LNCAP (cell line): ENCODE measurements around the gene ASGR2.

Experiments
- TF ChIP-seq, protein P1 (sequence below): fragments of 450-650 bp; IDR thresholded peaks from 2 replicates; pipeline ENCODE4 v1.5.1; 2017; ENCODE audit warnings: mild to moderate bottlenecking

ASGR2 gene, protein sequence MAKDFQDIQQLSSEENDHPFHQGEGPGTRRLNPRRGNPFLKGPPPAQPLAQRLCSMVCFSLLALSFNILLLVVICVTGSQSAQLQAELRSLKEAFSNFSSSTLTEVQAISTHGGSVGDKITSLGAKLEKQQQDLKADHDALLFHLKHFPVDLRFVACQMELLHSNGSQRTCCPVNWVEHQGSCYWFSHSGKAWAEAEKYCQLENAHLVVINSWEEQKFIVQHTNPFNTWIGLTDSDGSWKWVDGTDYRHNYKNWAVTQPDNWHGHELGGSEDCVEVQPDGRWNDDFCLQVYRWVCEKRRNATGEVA

DNA sequence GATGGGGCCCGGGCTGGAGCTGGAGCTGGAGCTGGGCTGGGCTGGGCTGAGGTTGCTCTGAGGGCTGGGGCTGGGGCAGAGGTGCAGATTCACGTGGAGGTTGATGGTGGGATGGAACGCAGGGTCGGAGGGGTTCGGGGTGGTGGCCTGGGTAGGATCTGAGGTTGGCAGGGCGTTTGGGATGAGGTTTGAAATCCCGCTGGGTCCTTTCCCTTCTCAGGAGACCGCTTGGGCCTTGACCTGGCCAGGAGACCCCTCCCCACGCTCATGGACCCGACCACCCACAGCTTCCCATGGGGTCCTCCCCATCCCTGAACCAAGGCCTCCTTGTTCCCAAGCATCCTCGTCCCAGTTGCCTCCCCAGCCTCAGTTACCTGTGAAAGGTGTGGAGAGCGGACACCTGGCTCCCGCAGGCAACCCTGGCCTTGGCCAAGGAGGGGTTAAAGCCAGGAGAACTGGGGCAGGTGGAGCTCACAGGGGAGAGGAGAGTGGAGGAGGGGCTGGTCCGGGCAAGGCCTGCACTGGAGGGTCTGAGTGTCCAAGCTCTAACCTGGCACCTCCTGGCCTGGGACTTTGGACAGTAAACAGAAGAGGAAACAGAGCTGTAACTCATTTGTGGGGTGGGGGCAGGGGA is at the start of gene ASGR2:
Gene ASGR2 (minus strand): TSS at position 582 of the 634 bp plus-strand sequence. CDS start 582 bp downstream, outside the sequence.
- TF ChIP-seq, protein P1, sequence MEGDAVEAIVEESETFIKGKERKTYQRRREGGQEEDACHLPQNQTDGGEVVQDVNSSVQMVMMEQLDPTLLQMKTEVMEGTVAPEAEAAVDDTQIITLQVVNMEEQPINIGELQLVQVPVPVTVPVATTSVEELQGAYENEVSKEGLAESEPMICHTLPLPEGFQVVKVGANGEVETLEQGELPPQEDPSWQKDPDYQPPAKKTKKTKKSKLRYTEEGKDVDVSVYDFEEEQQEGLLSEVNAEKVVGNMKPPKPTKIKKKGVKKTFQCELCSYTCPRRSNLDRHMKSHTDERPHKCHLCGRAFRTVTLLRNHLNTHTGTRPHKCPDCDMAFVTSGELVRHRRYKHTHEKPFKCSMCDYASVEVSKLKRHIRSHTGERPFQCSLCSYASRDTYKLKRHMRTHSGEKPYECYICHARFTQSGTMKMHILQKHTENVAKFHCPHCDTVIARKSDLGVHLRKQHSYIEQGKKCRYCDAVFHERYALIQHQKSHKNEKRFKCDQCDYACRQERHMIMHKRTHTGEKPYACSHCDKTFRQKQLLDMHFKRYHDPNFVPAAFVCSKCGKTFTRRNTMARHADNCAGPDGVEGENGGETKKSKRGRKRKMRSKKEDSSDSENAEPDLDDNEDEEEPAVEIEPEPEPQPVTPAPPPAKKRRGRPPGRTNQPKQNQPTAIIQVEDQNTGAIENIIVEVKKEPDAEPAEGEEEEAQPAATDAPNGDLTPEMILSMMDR = no peak

DNA sequence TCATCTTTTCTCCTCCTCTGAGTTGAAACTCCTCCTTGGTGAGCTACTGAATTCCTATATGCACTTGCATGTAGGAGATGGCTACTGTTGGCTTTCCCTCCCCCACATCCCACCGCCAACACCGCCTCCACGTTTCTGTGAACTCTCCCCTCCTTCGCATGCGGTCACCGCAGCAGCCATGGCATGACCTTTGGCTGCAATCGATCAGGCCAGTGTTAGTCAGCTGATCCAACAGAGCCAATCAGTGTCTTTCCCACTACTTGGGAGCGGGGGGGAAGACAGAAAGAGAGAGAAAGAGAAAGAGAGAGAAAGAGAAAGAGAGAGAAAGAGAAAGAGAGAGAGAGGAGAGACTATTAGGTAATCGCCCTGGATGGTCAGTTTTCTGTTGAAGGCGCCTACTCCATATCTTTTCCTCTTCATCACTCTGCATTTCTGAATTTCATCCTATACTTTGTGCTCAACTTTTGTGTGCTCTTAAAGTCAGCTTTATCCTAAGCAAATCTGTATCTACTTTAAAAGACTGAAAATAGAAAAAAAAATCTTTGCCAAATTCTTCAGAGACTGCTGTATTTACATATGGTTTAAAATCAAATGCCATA is 41.8 kb upstream of the ASGR2 start:
- TF ChIP-seq, protein P1 = no peak

DNA sequence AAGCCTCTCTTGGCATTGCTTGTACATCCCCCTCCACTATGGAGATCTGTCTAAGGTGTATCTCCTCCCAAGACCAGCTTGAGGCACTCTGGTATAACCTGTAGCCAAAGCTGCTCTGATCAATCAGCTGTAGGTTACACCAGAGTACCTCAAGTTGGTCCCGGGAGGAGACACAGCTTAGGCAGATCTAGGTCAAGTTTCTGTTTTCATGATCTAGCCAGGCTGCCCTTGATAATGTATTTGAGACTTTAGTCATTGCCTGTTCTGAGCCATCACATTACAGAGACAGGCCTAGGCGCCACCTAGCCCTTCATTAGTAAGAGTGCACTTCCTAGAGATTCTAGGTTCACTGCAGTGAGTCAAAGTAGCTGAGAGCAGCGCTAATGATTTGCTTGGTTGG is 33.1 kb upstream of the ASGR2 start:
- TF ChIP-seq, protein P1 = no peak

DNA sequence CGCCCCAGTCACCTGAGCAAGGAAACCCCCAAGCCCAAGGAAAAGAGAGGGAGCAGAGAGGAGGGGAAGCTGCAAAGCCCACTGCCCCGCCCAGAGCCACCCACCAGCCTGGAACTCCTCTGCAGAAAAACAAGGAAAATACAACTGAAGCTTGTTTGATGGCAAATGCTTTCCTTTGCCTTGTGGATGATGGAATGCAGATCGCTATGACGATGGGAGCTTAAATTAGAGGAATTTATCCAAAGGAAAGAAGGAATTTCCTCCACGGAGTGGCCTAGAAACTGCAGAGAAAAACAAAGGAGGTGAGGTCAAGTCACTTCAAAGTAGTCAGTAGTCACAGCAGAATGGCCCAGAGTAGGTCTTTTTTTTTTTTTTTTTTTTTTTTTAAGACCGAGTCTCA is 31.5 kb upstream of the ASGR2 start:
- TF ChIP-seq, protein P1 = no peak

DNA sequence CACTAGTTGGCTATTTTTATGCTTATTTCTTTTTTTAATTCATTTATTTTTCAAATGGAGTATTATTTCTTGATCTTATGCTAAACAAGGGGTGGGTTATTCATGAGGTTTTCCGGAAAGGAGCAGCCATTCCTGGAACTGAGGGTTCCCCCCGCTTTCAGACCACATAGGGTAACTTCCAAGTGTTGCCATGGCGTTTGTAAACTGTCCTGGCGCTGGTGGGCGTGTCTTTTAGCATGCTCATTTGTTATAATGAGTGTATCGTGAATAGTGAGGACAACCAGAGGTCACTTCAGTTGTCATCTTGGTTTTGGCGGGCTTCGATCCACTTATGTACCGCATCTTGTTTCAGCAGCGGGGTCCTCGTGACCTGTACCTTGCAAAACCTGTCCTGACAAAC is 29.6 kb upstream of the ASGR2 start:
- TF ChIP-seq, protein P1 = no peak

DNA sequence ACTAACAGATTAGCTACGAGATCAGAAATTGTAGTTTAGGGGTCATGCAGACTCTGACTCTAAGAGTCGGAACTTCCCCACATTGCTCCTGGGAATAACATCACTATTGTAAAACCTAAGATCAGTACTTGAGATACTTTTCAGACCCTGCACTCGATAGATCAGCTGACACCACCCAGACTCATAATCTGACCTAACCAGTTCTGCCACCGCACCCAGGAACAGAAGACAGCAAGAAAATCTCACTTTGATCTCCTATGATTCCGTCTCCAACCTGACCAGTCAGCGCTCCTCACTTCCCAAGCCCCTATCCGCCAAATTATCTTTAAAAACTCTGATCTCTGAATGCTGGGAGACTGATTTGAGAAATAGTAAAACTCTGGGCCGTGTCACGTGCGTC is 27.2 kb upstream of the ASGR2 start:
- TF ChIP-seq, protein P1 = no peak

DNA sequence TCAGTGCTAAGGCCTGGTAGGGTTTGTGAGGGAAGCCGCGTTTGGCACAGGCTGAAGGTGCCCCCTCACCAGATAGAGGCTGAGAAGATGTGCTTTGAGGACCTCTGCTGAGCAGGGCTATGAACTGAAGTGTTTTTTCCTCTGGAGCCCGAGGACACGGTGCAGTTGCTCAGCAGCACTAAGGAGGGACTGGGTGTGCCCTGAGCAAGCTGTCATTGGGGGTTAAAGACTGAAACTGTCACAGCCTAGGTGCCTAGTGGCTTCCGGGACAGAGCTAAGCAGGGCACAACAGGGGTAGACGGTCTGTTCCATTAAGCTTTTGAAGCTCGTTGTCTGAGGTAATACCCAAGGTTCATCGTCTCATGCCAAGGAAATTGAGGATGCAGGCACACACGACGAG is 24.8 kb upstream of the ASGR2 start:
- TF ChIP-seq, protein P1 = no peak
